Stimulated activated naive B cell treated with anti-CD40 and anti-IgM and Interleukin-4, amounts not matched to agents 10 μg/mL and 1 μg/mL and 100 μg/mL, for 72 hours (primary cell): Measurements from ENCODE around the gene WDR93.
"Not testable (repeated sequence)": the region's sequence is repeated elsewhere in the genome, so short reads cannot be mapped to it uniquely, and the experiment has no call there.

Experiments used
- ATAC-seq, 2 donors: fragments of 150-1000 bp; cut with Tn5 transposase; replicated peaks; 2 replicates each; pipeline ENCODE4 v1.10.0; 2021; ENCODE audit warnings: moderate library complexity in 1 of 2
- DNase-seq: peaks from one replicate; pipeline ENCODE4 v3.0.0; 2021
- H3K27ac Mint-ChIP-seq: one replicate; pipeline ENCODE4 v1.8.0; 2022; ENCODE audit warnings: mild to moderate bottlenecking, mixed read lengths
- H3K27me3 Mint-ChIP-seq, 2 donors: one replicate each; pipeline ENCODE4 v1.8.0; 2022; ENCODE audit warnings: mixed read lengths in 2 of 2
- H3K36me3 Mint-ChIP-seq, 2 donors: one replicate each; pipeline ENCODE4 v1.8.0; 2022; ENCODE audit warnings: mixed read lengths in 2 of 2, mild to moderate bottlenecking in 1 of 2
- H3K4me1 Mint-ChIP-seq, 2 donors: one replicate each; pipeline ENCODE4 v1.8.0; 2022; ENCODE audit warnings: mixed read lengths in 2 of 2, mild to moderate bottlenecking in 1 of 2
- H3K4me3 Mint-ChIP-seq, 2 donors: one replicate each; pipeline ENCODE4 v1.8.0; 2022; ENCODE audit warnings: mild to moderate bottlenecking in 2 of 2, mixed read lengths in 2 of 2, moderate library complexity in 1 of 2
- H3K9me3 Mint-ChIP-seq, 2 donors: one replicate each; pipeline ENCODE4 v1.8.0; 2022; ENCODE audit warnings: mixed read lengths in 2 of 2, mild to moderate bottlenecking in 1 of 2

The WDR93 gene

DNA sequence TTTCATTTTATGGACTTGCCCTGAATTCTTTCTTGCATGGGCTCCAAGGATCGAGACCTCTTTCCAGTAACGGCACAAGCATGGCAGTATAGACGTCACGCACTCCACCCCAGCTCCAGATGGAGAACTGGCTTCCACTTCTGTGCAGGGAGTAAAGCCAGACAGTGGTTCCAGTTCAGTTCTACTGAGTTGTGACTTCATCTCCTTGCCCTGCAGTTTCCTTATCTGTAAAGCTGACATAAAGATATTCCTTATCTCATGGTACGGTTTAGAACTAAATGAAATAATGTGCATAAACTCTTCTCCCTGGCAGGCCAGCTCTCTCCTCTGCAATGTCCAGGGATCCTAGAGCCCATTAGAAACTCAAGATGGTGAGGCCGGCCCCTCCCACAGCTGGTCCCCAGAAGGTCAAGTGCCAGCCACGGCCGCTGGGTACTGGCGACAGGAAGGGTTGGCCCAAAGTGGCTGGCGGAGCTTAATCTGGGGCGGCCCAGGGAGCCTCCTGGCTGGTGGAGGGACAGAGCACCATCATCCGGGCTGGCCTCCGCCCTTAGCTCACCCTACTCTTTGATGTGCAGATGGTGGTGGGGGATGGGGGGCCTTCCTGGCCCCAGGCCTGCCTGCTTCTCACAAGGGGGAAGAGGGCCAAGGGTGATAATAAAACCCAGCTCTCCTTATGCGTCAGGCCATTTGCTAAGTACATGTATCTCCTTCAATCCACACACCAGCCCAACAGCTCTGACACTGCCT is 92.7 kb downstream of the WDR93 start:
- DNase-seq = no peak
- peaks cover 4 to 8% of the 10 kb centered on the region in 2 donors for H3K9me3 Mint-ChIP-seq
- H3K36me3 Mint-ChIP-seq = no peaks in the 10 kb centered on the region
- H3K27ac Mint-ChIP-seq = no peak overlapping the region
- peaks cover 22 to 31% of the 10 kb centered on the region in 2 donors for H3K4me1 Mint-ChIP-seq
- H3K4me3 Mint-ChIP-seq = no peak overlapping the region
- no peak for ATAC-seq
- peaks cover 1 to 7% of the 10 kb centered on the region in 2 donors for H3K27me3 Mint-ChIP-seq

GRCh38 chr15:89783861-89784685 is 93.5 kb downstream of the WDR93 start:
- Mint-ChIP-seq H3K36me3 (no peaks in the 10 kb centered on the region), H3K27ac (no peak overlapping the region), H3K4me1 (peaks cover 22 to 31% of the 10 kb centered on the region in 2 donors), H3K9me3 (peaks cover 4 to 10% of the 10 kb centered on the region in 2 donors), H3K4me3 (no peak overlapping the region), H3K27me3 (no peaks in the 10 kb centered on the region)
- ATAC-seq (no peak), DNase-seq (no peak)

- Mint-ChIP-seq H3K4me3 (no peak overlapping the region), H3K9me3 (peaks cover 4 to 10% of the 10 kb centered on the region in 2 donors), H3K36me3 (no peaks in the 10 kb centered on the region), H3K4me1 (peaks cover 22 to 31% of the 10 kb centered on the region in 2 donors), H3K27ac (no peak overlapping the region), H3K27me3 (no peaks in the 10 kb centered on the region)
- DNase-seq (no peak), ATAC-seq (no peak)
Measured at GRCh38 chr15:89784686-89784960, 94.0 kb downstream of the WDR93 start.

DNA sequence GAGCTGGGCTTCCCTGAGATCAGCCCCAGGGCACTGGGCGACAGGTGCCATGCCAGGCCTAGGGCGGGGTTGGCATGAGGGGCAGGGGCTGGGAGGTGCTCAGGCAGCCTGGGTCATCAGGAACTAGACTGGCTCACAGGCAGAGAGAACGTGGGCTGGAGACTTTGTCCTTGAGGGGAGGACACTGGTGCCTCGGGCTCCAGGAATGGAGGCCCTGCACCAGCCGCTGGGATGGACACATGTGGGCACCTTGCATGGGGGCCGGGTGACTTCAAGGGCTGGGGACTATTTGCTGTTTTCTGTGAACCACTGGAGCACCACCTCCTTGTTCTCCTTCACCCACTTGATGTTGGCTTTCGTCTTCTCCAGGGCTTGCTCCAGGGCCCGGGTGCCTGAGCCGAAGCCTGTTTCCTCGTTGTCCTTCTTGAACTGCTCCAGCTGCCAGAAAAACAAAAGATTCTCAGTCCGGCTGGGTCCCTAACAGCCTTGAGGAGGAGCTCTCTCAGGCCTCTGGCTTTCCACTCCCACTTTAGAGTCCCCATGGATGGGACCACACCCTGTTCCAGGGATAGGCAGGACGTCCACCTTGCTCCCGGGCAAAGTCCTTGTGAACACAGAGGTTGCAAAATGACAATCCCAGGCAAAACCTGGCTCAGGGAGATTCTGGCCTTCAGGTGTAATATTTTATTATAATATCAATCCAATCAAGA is 94.6 kb downstream of the WDR93 start:
- DNase-seq (no peak), ATAC-seq (no peak)
- no peaks in the 10 kb centered on the region for H3K27me3 Mint-ChIP-seq
- H3K4me3 Mint-ChIP-seq = no peak overlapping the region
- peaks cover 22 to 29% of the 10 kb centered on the region in 2 donors for H3K4me1 Mint-ChIP-seq
- no peak overlapping the region for H3K27ac Mint-ChIP-seq
- H3K9me3 Mint-ChIP-seq = peaks cover 4 to 10% of the 10 kb centered on the region in 2 donors
- H3K36me3 Mint-ChIP-seq = no peaks in the 10 kb centered on the region

DNA sequence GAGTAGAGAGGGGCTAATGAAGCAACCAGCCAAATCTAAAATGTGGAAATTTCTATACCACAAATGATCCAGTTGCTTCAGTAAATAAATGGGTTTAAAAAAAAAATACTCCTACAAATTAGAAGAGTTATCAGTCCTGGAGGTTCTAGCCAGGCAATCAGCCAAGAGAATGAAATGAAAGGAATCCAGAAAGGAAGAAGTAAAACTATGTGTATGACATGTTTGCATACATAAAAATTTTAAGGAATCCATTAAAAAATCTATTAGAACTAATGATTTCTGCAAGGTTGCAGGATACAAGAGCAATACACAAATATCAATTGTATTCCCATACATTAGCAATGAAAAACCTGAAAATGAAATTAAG is 95.1 kb downstream of the WDR93 start:
- ATAC-seq (no peak), DNase-seq (no peak)
- H3K36me3 Mint-ChIP-seq = no peaks in the 10 kb centered on the region
- peaks cover 19 to 24% of the 10 kb centered on the region in 2 donors for H3K4me1 Mint-ChIP-seq
- peaks cover 4 to 10% of the 10 kb centered on the region in 2 donors for H3K9me3 Mint-ChIP-seq
- no peaks in the 10 kb centered on the region for H3K27me3 Mint-ChIP-seq
- H3K4me3 Mint-ChIP-seq = no peak overlapping the region
- no peak overlapping the region for H3K27ac Mint-ChIP-seq

GRCh38 chr15:89787944-89788343 is 97.3 kb downstream of the WDR93 start:
- peaks cover 4 to 7% of the 10 kb centered on the region in 2 donors for H3K9me3 Mint-ChIP-seq
- no peak overlapping the region for H3K4me3 Mint-ChIP-seq
- H3K27ac Mint-ChIP-seq = no peak overlapping the region
- H3K27me3 Mint-ChIP-seq = no peaks in the 10 kb centered on the region
- DNase-seq (no peak), ATAC-seq (no peak)
- peaks cover 3% of the 10 kb centered on the region in 2 donors for H3K4me1 Mint-ChIP-seq
- no peaks in the 10 kb centered on the region for H3K36me3 Mint-ChIP-seq

DNA sequence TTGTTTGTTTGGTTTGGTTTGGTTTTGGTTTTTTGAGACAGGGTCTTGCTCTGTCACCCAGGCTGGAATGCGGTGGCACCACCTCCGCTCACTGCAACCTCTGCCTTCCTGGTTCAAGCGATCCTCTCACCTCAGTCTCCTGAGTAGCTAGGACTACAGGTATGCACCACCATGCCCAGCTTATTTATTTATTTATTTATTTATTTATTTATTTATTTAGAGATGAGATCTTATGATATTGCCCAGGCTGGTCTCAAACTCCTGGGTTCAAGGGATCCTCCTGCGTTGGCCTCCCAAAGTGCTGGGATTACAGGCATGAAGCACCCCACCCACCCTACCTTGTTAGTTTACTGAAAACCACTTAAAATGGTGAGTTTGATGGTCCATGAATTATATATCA is 98.0 kb downstream of the WDR93 start:
- ATAC-seq, DNase-seq, H3K4me3 Mint-ChIP-seq, H3K27ac Mint-ChIP-seq, H3K27me3 Mint-ChIP-seq, H3K36me3 Mint-ChIP-seq, H3K9me3 Mint-ChIP-seq, H3K4me1 Mint-ChIP-seq: not testable (repeated sequence)

DNA sequence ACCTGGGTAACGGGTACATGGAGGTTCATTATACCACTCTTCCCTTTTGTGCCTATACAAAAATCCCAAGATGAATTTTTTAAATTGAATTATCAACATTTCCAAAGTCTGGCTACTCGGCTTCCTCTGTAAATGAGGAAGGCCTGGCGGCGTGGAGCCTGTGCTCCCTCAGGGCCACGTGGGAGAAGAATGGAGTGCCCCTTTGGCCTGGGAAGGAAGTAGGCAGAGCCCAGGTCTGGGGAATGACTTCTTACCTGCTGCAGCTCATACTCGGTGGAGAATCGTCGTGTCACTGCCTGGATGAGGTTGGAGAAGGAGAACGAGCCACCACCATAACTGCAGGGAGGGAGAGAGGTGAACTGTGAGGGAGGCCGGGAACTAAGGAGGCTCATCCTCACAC is 99.6 kb downstream of the WDR93 start:
- Mint-ChIP-seq H3K27ac (no peak overlapping the region), H3K36me3 (no peaks in the 10 kb centered on the region), H3K4me3 (no peak overlapping the region), H3K4me1 (no peaks in the 10 kb centered on the region), H3K27me3 (no peaks in the 10 kb centered on the region), H3K9me3 (peaks cover 4 to 7% of the 10 kb centered on the region in 2 donors)
- DNase-seq (no peak), ATAC-seq (no peak)

- DNase-seq (no peak), ATAC-seq (no peak)
- Mint-ChIP-seq H3K27me3 (no peaks in the 10 kb centered on the region), H3K9me3 (peaks cover 4 to 7% of the 10 kb centered on the region in 2 donors), H3K4me3 (no peak overlapping the region), H3K27ac (no peak overlapping the region), H3K4me1 (no peaks in the 10 kb centered on the region), H3K36me3 (no peaks in the 10 kb centered on the region)
Measured at GRCh38 chr15:89790661-89791060, 100.0 kb downstream of the WDR93 start.

DNA sequence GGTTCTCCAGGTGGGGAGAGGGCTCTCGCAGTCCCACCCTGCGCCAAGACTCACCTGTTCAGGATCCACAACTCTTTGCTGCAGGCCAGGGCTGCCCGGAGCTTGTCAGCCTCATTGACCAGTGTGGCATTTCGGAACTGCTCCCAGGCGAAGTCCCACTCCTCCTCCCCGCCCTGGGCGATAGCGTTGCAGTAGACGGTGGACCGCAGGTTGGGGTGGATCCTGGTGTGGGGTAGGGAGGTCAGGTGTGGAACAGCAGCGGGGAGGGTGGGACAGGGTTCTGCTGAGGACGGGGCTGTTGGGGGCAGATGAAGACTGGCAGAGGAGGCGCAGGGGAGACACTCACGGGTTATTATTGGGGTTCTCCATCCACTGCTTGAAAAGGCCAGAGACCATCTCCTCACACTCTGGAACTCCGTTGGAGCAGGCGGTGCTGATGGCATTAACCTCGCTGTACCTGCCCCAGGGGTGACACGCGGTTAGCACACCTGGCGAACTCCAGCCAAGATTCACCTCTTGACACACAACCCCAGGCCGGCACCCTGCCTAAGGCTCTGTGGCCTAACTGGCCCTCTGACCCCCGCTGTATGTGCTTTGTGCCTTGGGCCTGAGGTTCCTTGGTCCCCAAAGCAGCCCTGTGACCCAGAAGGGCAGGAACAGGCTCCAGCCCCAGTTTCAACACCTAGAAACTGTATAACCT is 101.6 kb downstream of the WDR93 start:
- Mint-ChIP-seq H3K9me3 (peaks cover 4 to 7% of the 10 kb centered on the region in 2 donors), H3K27ac (no peak overlapping the region), H3K4me1 (no peaks in the 10 kb centered on the region), H3K27me3 (no peaks in the 10 kb centered on the region), H3K36me3 (no peaks in the 10 kb centered on the region), H3K4me3 (no peak overlapping the region)
- DNase-seq (no peak), ATAC-seq (no peak)
